Common myeloid progenitor, CD34-positive (primary cell): Measurements from ENCODE around the gene AQP12A.

Experiments used
- CTCF ChIA-PET: fragments of 350-600 bp; sonication (Branson Sonifier 250); formaldehyde crosslinking; loops from one replicate; lab custom pipeline; 2021; ENCODE audit warnings: antibody characterized with exemption; lab: Charles Lee
- POLR2A ChIA-PET: fragments of 350-600 bp; sonication (Branson Sonifier 250); formaldehyde crosslinking; loops from one replicate; lab custom pipeline; 2021; ENCODE audit warnings: antibody characterized with exemption; lab: Charles Lee
- DNase-seq, 3 donors: peaks; one replicate each; pipeline versions ENCODE4 v3.0.0 to v3.0.0-alpha.2; 2013
- H3K27ac ChIP-seq, 2 experiments: 1 replicate in 1 of 2; 2 replicates in 1 of 2; pipeline ENCODE4 v1.7.0; 2013; ENCODE audit warnings: inconsistent platforms in 2 of 2, low read length in 2 of 2, mild to moderate bottlenecking in 2 of 2, low read depth in 1 of 2, moderate library complexity in 1 of 2; ENCODE audit not compliant: severe bottlenecking in 2 of 2, insufficient read depth in 1 of 2, poor library complexity in 1 of 2
- H3K27me3 ChIP-seq, 5 experiments: replicated peaks in 2 of 5; 1 replicate in 3 of 5; 2 replicates in 2 of 5; pipeline versions ENCODE4 v1.6.1 to v1.7.0; 2013; ENCODE audit warnings: low read length in 4 of 5, mild to moderate bottlenecking in 2 of 5, moderate library complexity in 2 of 5, inconsistent platforms in 1 of 5; ENCODE audit not compliant: insufficient read depth in 5 of 5, control insufficient read depth in 4 of 5
- H3K36me3 ChIP-seq, 4 experiments: 1 replicate in 2 of 4; 2 replicates in 2 of 4; pipeline versions ENCODE4 v1.6.1 to v1.7.0; 2013; ENCODE audit warnings: low read length in 3 of 4, control low read depth in 1 of 4, mild to moderate bottlenecking in 1 of 4; ENCODE audit not compliant: control insufficient read depth in 4 of 4, insufficient read depth in 4 of 4
- H3K4me1 ChIP-seq, 4 experiments: 1 replicate in 3 of 4; 2 replicates in 1 of 4; pipeline versions ENCODE4 v1.6.1 to v1.7.1; 2013; ENCODE audit warnings: low read length in 3 of 4, mild to moderate bottlenecking in 3 of 4, control low read depth in 1 of 4, inconsistent platforms in 1 of 4, moderate library complexity in 1 of 4; ENCODE audit not compliant: control insufficient read depth in 4 of 4, insufficient read depth in 4 of 4; ENCODE audit errors: control extremely low read depth in 1 of 4
- H3K4me3 ChIP-seq, 7 experiments: 1 replicate in 4 of 7; 2 replicates in 3 of 7; pipeline versions ENCODE4 v1.5.1 to v1.7.0; 2013; ENCODE audit warnings: mild to moderate bottlenecking in 7 of 7, low read length in 6 of 7, moderate library complexity in 6 of 7, inconsistent platforms in 2 of 7, low read depth in 2 of 7, control low read depth in 1 of 7; ENCODE audit not compliant: insufficient read depth in 4 of 7, control insufficient read depth in 1 of 7; ENCODE audit errors: extremely low read depth in 1 of 7
- H3K9me3 ChIP-seq, 5 experiments: 1 replicate in 4 of 5; 2 replicates in 1 of 5; pipeline versions ENCODE4 v1.6.1 to v1.7.1; 2013; ENCODE audit warnings: low read length in 4 of 5, mild to moderate bottlenecking in 2 of 5, inconsistent platforms in 1 of 5, low read depth in 1 of 5, moderate library complexity in 1 of 5; ENCODE audit not compliant: control insufficient read depth in 4 of 5, insufficient read depth in 2 of 5; ENCODE audit errors: control extremely low read depth in 1 of 5
- WGBS: methylation state at CpG from one replicate; pipeline ENCODE4 v1.1.5; 2013; ENCODE audit not compliant: insufficient coverage; 5-methylcytosine and 5-hydroxymethylcytosine counted together

Gene AQP12A

DNA sequence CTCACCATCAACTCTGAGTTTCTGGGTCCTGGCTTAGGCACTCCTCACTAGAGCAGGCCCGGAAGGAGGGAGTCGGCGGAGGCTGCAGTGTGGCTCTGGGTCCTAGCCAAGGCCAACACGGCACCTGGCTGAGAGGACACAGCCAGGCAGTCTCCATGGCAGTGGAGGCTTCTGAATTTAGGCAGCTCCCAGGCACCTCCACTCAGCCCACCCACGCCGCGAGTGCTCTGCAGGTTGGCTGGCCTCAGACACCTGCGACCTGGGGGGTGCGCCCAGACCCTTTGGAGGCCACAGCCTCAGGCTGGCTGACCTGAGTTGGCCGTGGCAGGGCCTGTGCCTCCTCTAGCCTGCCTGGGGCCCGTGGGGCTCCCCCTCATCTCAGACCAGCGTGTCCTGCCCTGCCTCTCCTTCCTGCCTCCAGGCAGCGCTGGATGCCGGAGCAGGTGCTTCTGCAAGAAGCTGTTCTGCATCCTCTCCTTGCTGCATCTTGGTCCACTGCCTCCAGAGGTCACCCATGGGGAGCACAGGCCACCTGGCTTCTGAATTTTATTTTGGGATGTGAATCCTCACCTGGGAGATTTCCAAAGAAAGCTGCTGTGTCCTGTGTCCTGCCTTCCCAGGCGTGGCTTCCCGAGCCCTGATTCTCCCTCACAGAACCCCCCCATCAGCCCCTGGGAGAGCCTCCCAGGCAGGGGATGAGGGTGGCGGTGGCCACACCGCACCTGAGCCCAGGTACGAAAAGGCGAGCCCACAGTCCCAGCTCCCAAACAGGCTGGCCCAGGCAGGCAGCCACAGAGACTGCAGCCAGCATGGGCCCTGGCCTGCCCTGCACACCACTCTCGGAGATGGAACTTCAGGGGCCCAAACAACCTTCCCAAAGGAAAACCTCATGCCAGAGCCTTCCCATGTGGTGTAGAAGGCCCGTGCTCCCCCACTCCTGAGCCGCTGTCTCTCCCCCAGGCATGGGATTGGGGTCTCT, 23.4 kb downstream of the AQP12A start:
- POLR2A ChIA-PET = no interaction called here
- no peak for DNase-seq

DNA sequence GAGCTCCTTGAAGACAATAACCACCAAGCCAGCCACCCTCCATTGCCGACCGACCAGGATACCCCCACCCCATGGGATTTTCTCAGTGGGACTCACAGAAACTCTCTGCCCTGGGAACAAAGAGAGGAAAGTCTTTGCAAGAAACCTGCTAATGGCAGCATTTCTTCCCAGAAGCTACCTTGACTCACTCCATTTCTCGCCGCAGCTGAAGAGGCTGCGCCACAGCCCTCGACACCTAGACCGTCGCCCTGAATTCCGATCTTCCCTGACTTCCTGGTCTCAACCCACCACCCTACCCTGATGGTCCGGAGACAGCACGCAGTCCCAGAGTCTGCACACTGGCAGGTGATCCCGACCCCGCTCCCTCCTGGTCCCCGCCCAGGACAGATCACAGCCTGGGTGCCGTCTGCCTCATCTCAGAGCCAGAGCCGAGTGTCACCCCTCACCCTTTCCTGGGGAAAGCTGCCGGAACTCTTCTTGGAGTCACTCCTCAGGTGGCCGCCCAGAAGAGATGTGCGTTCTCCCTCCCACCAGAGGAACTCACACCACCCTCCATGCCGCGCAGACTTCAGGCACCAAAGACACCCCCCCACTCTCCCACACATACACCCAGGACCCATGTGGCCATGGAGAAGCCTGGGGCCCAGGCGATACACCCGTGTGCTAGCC, 24.6 kb downstream of the AQP12A start:
- no peak for DNase-seq
- CTCF ChIA-PET = no interaction called here
- Histone ChIP-seq H3K9me3 (no peaks in the 10 kb centered on the region), H3K36me3 (no peaks in the 10 kb centered on the region), H3K4me1 (no peaks in the 10 kb centered on the region), H3K27ac (no peak overlapping the region), H3K4me3 (no peak overlapping the region), H3K27me3 (no peaks in the 10 kb centered on the region)
- POLR2A ChIA-PET = no interaction called here
- 97% methylated on average over 12 of the region's 23 CpGs for WGBS

More for the DNA sequence above, 23.4 kb downstream of the AQP12A start:
- H3K27me3 ChIP-seq = no peaks in the 10 kb centered on the region
- no peaks in the 10 kb centered on the region for H3K36me3 ChIP-seq
- H3K27ac ChIP-seq = no peak overlapping the region
- no peaks in the 10 kb centered on the region for H3K9me3 ChIP-seq
- CTCF ChIA-PET = no interaction called here
- H3K4me3 ChIP-seq = no peak overlapping the region
- no peaks in the 10 kb centered on the region for H3K4me1 ChIP-seq
- 93% methylated on average over 23 of the region's 23 CpGs for WGBS

DNA sequence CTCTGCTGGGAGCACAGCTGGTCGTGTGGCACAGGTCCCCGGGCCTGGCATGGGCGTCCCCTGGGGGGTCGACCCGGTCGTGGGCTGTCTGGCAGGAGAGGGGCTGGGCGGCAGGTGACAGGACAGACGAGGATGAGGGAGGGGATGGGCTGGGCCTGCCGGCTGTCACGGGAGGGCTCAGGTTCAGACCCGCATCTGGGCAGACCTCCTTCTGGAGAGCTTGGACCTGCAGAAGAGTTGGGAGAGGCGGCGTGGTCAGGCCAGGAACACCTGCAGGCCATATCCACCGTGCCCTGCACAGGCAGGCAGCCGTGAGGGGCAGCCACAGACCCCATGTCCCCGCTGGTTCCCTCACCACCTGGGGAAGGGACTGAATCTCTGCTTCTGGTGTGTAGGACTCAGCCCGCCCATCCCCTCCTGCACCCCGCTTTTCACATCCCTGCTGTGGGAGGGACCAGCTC, 25.5 kb downstream of the AQP12A start:
- no peak overlapping the region for H3K27ac ChIP-seq
- no peaks in the 10 kb centered on the region for H3K27me3 ChIP-seq
- H3K4me1 ChIP-seq = no peaks in the 10 kb centered on the region
- POLR2A ChIA-PET = no interaction called here
- DNase-seq = no peak
- no peak overlapping the region for H3K4me3 ChIP-seq
- H3K36me3 ChIP-seq = no peaks in the 10 kb centered on the region
- no peaks in the 10 kb centered on the region for H3K9me3 ChIP-seq
- WGBS = 96% methylated on average over 18 of the region's 18 CpGs
- CTCF ChIA-PET = no interaction called here

DNA sequence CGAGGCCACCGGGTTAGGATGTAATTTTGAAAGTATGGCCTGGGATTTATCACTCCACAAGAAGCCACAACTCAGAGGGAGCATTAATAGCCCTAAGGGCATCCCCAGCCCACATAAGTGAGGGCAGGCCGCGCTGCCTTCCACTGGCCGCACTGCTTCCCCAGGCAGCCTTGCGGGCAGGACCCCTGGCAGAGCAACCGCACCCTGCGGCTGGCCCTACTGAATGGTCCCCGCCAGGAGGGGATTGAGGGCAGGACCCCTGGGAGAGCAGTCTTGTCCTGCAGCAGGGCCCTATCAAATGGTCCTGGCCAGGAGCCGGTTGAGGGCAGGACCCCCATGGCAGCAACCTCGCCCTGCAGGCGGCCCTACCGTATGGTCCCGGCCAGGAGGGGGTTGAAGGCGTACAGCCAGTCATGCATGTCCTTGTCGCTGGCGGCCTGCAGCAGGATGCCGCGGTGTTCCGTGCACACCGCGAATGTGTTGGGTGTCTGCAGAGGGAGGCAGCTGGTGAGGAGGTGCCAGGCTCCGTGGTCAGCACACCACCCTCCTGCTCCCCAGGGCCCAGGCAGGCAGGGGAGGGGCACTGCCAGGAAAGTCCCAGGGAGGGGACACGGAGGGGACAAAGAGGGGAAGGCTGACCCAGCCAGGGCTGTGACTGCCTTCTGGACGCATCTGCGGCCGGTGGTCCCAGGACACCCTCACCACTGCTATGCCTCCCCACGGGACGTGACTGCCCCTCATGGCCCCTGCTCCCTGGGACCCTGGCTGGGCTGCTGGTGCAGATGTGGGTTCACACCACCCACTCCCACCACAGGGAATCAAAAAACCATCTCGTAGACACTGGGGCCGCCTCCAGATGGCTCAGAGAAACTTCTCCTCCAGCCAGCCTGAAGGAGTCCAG, 26.3 kb downstream of the AQP12A start:
- Histone ChIP-seq H3K27ac (no peak overlapping the region), H3K4me1 (no peaks in the 10 kb centered on the region), H3K4me3 (no peak overlapping the region), H3K27me3 (no peaks in the 10 kb centered on the region), H3K36me3 (no peaks in the 10 kb centered on the region), H3K9me3 (no peaks in the 10 kb centered on the region)
- WGBS = 96% methylated on average over 23 of the region's 31 CpGs
- POLR2A ChIA-PET = no interaction called here
- DNase-seq = no peak
- CTCF ChIA-PET = no interaction called here

DNA sequence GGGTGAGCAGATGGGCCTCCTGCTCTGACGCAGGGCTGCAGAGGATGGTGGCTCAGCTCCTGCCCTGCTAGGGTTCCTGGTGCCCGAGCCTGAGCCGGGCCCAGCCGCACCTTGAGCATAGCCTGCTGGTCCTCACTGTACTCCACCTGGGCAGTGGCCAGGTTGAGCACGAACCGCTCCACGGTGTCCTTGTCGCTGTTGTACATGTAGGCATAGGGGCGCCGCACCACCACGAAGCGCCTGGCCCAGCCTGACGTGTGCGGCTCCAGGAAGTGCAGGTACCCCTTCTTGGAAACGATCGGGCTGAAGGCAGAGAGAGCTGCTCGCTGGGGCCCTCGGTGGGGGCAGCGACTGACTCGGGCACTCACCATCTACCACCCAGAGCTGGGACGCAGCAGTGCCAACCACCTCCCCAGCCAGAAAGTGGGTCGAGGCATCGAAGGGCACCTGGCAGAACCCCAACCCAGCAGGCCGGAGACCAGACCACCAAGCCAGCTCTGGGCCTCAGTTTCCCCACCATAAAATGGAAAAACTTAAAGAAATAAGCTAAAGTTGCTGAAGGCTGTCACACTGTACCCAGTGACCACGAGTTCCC, 27.3 kb downstream of the AQP12A start:
- DNase-seq = no peak
- POLR2A ChIA-PET = no interaction called here
- WGBS = 89% methylated on average over 24 of the region's 25 CpGs
- H3K4me1 ChIP-seq = no peaks in the 10 kb centered on the region
- H3K27me3 ChIP-seq = no peaks in the 10 kb centered on the region
- no peaks in the 10 kb centered on the region for H3K9me3 ChIP-seq
- H3K4me3 ChIP-seq = no peak overlapping the region
- CTCF ChIA-PET = no interaction called here
- H3K27ac ChIP-seq = no peak overlapping the region
- H3K36me3 ChIP-seq = no peaks in the 10 kb centered on the region

DNA sequence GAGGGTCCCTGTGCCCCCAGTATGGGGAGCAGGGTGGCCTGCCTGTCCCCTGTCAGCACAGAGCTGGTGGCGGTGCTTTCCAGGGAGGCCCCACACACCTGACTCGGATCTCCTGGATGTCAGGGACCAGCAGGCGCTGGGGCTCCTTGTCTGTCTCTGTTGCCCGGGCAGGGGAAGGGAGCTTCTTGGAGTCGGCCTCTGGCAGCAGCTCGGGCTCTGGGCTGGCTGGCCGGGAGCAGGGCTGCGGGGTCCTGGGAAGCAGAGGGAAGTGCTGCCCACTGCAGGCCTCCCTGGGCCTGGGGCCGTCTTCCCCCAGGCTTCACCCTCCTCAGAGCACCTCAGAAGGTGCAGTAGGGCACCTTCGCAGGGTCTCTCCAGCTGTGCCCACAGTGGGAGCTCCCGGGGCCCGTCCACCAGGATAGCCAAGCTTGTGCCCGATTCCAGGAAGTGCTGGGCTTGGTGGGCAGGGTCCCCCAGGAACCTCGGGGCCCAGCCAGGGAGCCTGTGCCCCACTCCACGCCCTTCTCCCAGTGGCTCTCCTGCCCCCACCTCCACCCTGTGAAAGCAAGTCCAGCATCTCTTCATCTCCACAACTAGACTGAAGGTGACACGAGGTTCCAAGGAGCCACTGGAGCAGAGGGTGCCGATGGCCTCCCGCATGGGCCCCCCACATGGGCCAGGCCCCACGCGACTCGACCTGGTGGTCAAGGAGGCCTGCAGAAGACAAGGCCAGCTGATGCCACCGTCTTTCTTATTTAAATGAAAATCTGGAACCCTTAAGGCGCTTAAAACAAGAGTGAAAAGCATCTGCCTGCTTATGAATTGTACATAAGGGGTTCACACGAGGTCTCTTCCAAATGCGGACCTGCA, 28.2 kb downstream of the AQP12A start:
- Histone ChIP-seq H3K27ac (no peak overlapping the region), H3K4me1 (no peaks in the 10 kb centered on the region), H3K27me3 (no peaks in the 10 kb centered on the region), H3K36me3 (no peaks in the 10 kb centered on the region), H3K9me3 (no peaks in the 10 kb centered on the region), H3K4me3 (no peak overlapping the region)
- ChIA-PET POLR2A (no interaction called here), CTCF (no interaction called here)
- no peak for DNase-seq
- WGBS = 97% methylated on average over 24 of the region's 25 CpGs
